ENCODE data around the gene PLCB1. TPM values are rescaled to one million over a fixed set of nuclear protein-coding genes. Genes with fewer than 3 reads are reported as not detected.
"Not testable (repeated sequence)": the region's sequence is repeated elsewhere in the genome, so short reads cannot be mapped to it uniquely, and the experiment has no call there.

Gene PLCB1
- total RNA-seq, 1 donor from 2014 or later: 24.4 TPM

DNA sequence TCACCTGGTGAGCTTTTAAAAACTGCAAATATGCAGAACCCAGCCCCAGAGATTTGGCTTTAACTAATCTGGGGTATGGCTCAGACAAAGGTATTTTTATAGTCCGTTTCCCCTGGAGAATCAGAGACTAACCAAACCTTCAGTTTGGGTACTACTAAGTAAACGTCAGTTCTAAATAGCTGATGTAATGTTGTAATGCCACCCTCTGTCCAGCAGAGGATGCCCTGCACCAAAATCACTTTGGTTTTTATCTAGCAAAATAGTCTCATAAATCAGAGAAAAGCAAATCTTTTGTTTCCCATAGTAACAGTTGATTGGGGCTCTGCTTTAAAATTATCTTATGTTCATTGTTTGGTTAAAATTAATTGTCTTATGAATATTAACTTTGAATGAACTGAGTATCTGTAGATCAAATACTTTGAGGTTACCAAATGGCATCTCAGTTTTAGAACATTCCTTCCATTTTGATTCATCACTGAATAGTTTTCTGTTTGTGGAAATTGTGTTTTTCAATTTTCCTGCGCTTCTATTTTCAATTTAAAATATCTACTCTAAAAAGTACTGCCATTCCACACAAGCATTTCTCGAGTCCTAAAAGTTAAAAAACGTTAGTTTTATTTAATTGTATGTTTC, 658.5 kb downstream of the PLCB1 start:
- no peak for DNase-seq (ENCODE audit: extremely low read depth, low read depth, low spot score)

DNA sequence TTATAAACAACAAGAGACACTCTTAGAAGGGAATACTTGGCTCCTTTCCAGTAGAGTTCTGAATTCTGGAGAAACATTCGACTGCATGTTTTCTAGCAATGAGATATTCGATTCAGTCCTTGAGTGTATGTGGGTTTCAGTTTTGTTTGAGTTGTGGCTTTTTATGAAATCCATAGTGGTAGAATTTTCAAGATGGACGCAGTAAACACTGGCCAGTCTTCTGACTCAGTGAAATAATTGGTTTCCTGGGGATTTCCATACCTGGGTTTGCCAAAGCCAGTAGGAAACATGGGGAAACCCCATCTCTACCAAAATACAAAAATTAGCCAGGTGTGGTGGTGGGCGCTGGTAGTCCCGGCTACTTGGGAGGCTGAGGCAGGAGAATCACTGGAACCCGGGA, 663.3 kb downstream of the PLCB1 start:
- DNase-seq (ENCODE audit: extremely low read depth, low read depth, low spot score): no peak

DNA sequence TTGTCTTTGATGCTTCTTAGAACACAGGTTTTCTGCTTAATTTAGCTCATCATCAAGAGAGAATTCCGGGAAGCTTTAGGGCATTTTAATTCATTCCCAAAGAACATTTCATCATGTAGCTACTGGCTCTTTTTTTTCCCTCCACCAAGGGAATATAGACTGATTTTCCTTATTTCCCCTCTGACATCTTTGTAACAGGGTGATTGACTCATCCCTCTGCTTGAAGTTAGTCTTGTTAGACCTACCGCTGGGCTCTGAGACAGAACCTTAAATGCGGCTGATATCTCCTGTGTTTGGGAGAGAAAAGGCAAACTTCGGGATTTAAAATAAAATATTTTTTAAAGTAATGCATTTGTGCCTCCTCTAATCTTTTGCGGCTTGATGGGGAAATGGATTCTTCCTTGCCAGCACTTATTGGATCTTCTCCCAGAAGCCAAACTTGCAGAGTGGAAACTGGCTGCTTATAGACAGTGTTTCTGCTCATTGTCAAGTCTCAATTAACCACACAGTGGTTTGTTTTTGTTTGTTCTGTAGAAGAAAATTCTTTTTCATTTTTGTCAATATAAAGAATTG, 664.1 kb downstream of the PLCB1 start:
- DNase-seq (ENCODE audit: extremely low read depth, low read depth, low spot score): no peak

- no peak for DNase-seq (ENCODE audit: extremely low read depth, low read depth, low spot score)
These were observed 666.4 kb downstream of the PLCB1 start for GRCh38 chr20:8798505-8798904.

DNA sequence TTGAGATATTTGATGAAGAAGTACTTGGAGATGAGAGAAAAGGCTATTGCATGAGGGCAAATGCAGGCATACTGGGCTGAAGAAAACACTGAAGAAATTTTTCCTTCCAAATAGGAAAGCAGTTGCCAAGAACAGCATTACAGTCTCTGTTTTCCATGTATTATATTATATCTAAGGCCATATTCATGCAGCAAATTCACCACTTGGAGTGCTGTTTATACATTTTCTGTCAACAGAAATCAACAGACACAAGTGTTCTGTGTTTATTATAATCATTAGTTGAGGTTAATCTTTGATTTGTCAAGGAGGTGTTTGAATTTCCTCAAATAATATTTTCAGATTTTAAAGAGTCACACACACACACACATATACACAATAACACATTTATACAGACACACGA, 668.0 kb downstream of the PLCB1 start:
- DNase-seq (ENCODE audit: extremely low read depth, low read depth, low spot score): no peak

- no peak for DNase-seq (ENCODE audit: extremely low read depth, low read depth, low spot score)
These were observed 669.6 kb downstream of the PLCB1 start for GRCh38 chr20:8801686-8802085.

DNA sequence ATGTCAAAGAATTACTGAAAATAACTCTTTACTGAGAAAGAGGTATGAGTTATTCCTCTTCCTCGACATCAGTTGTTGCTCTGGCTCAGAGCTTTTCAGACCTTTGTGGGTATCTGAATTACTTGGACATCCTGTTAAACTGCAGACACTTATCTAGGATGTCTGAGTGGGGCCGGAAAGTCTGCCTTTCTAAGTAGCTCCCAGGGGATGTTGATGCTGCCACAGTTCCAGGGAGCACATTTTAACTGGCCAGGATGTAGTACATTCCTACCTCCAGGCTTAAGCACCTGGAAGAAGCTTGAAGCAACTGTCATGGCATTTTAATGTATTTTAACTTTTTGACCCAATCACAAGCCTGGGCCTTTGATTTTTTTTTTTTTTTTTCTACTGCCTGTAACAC, 671.0 kb downstream of the PLCB1 start:
- no peak for DNase-seq (ENCODE audit: extremely low read depth, low read depth, low spot score)

GRCh38 chr20:8803941-8804340, 671.9 kb downstream of the PLCB1 start:
- no peak for DNase-seq (ENCODE audit: extremely low read depth, low read depth, low spot score)

GRCh38 chr20:8805737-8806442, 673.8 kb downstream of the PLCB1 start:
- no peak for DNase-seq (ENCODE audit: extremely low read depth, low read depth, low spot score)

DNA sequence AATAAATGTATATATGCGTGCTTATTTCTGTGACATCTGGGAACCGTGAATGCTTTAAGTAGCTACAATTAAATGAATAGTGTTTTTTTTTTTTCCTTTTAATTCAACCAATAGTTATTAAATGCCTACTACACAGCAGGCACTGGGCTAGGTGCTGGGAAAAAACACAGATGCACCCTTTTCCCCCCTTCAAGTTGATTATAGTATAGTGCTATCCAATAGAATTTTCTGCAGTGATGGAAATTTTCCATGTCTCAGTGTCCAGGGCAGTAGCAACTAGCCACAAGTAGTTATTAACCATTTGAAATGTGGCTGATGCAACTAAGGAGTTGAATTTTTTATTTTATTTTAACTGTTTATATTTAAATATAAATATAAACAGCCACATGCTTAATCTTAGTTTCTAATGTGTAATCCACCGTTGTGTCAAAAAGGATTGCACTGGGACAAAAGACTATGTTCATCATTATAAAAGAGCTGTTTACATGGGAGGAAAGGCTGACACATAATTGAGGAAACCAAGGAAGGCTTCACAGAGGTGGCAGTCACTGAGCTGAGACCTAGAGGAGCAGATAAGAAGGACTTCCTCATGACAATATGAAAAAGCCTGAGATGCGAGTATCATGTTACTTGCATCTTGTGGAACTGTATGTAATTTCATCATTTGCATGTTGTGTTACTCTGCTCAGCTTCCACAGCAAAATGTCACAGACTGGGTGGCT, 675.6 kb downstream of the PLCB1 start:
- no peak for DNase-seq (ENCODE audit: extremely low read depth, low read depth, low spot score)

DNA sequence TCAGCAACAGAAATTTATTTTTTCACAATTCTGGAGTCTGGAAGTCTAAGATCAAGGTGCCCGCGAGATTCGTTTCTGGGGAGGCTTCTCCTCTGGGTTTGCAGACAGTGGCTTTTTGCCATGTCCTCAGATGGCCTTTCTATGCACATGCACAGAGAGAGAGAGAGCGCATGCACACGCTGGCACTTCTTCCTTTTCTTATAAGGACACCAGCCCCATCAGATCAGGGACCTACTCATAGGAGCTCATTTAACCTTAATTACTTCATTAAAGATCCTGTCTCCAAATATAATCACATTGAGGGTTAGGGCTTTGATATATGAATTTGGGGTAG, 676.1 kb downstream of the PLCB1 start:
- DNase-seq (ENCODE audit: extremely low read depth, low read depth, low spot score): no peak

DNA sequence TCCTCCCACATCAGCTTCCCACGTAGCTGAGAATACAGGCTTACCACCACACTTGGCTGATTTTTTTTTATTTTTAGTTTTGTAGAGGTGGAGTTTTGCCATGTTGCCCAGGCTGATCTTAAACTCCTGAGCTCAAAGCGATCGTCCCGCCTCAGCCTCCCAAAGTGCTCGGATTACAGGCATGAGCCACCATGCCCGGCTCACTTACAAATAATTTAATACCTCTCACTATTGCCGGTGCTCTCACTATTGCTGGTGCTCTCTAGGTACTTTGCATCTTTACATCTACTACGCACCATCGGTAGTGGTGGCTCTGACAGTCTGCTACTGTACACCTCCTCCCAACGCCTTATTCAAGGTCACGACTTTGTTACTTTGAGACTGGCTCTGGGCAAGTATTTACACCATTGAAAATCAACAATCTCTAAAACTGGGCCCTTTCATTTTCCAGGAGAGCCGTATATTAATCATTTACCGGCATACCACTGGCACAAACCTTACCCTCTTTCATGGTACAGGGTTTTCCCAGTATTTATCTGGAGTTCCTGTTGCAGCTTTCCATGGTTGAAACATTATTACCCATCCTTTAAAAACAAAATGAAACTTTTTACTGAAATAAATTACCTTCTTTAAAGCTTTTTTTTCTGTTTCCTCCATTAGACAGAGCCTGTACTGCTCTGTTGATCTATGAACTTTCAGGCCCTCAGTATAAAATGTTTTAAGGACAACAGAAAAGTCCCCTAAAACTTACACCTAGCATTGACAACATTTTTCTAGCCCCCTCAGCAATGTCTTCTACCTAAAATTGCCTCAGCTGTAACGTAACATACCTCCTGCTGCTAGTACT, 677.3 kb downstream of the PLCB1 start:
- DNase-seq (ENCODE audit: extremely low read depth, low read depth, low spot score): no peak

DNA sequence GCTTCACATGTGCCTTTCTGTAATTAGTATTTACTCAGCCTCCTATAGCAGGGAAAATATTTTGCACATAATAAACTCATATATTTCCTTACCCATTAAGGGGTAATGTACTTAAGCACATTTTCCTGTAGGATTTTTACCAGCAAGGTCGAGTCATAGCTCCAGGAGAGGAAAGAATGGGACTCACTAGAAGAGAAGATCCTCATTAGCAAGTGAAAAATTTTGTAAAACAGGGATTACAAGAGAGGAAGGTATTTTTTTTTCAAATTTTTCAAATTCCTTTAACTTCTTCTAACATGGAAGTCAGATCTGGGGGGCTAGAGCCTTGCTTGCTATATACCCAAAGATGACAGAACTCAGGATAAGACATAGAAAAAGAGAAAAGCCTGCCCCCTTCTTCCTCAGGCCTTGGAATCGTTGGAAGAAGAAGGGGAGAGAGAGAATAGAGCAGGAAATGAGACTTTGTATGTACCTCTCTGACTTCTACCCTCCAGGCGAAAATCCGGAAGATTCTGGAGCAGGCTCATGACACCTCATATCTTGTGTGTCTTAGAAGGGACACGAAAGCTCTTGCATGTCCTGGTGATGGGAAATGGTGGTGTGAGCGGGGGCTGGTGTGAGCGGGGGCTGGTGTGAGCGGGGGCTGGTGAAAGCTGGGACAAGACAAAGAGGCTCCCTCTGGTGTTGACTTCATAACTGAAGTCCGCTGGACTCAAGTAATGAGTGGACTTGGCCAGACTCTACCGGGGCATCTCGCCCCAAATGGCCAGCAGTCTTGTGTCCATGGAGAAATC, 679.9 kb downstream of the PLCB1 start:
- DNase-seq (ENCODE audit: extremely low read depth, low read depth, low spot score): no peak

DNA sequence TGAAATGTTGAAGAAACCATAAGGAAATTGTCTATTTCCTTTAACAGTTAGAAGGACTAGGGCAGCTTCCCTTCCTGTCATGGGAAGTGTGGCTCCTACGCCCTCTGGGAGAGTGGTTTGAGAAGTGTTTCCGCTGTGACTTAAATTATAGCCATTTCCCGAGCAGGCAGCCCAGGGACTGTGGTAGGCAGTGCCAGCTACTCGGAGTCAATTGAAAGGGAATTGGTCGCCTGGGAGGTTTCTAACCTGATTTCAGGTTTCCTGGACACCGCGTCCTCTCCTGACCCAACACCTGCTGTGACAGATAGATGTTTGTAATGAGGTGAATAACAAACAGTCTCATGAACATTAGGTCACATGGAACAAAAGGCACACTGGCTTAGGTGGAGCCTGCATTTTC, 680.8 kb downstream of the PLCB1 start:
- DNase-seq (ENCODE audit: extremely low read depth, low read depth, low spot score): no peak

- no peak for DNase-seq (ENCODE audit: extremely low read depth, low read depth, low spot score)
These were observed 683.1 kb downstream of the PLCB1 start for GRCh38 chr20:8815208-8815607.

GRCh38 chr20:8829256-8829655, 697.2 kb downstream of the PLCB1 start:
- no peak for DNase-seq (ENCODE audit: extremely low read depth, low read depth, low spot score)

- not testable (repeated sequence) for DNase-seq (ENCODE audit: extremely low read depth, low read depth, low spot score)
These were observed 702.2 kb downstream of the PLCB1 start for GRCh38 chr20:8834294-8834693.

- no peak for DNase-seq (ENCODE audit: extremely low read depth, low read depth, low spot score)
These were observed 702.8 kb downstream of the PLCB1 start for GRCh38 chr20:8834851-8835250.

DNA sequence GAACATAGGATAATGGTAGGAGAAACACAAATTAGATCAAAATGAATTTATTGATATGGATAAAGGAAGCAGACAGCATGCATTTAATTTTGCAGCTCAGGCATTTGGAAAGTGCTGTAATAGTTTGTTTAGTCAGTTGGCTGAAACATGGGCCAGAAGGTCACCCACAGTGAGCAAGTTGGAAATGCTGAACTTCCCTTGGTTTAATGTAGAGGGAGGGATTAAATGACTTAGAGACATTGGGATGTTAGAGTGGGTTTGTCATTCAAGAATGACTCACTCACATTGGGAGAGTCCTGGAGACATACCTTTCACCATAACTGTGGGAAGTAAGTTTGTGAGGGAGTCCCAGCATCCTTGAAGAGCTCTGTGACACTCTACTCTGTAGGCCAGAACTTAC, 705.3 kb downstream of the PLCB1 start:
- DNase-seq (ENCODE audit: extremely low read depth, low read depth, low spot score): no peak

DNA sequence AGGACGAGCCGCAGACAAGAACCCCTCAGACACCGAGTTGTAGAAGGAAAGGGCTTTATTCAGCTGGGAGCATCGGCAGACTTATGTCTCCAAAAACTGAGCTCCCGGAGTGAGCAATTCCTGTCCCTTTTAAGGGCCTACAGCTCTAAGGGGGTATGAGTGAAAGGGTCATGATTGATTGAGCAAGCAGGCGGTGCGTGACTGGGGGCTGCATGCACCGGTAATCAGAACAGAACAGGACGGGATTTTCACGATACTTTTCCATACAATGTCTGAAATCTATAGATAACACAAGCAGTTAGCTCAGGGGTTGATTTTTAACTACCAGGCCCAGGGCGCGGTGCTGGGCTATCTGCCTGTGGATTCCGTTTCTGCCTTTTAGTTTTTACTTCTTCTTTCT, 710.5 kb downstream of the PLCB1 start:
- DNase-seq (ENCODE audit: extremely low read depth, low read depth, low spot score): no peak

Measured in glomerular endothelial cell (primary cell).